Activated CD4-positive, alpha-beta T cell treated with anti-CD3 and anti-CD28 coated beads, Interleukin-2, amount 10 ng/mL, durations not matched to agents 24 days and 14 days (primary cell): Measurements from ENCODE around the gene KRT86. TPM values are rescaled to one million over a fixed set of nuclear protein-coding genes. Genes with fewer than 3 reads are reported as not detected.
"Not testable (repeated sequence)": the region's sequence is repeated elsewhere in the genome, so short reads cannot be mapped to it uniquely, and the experiment has no call there.

ENCODE experiments used
- DNase-seq: peaks from one replicate; pipeline ENCODE4 v3.0.0; 2022
- H3K27ac Mint-ChIP-seq: one replicate; pipeline ENCODE4 v1.8.0; 2022; ENCODE audit warnings: mild to moderate bottlenecking, mixed read lengths
- H3K27me3 Mint-ChIP-seq: one replicate; pipeline ENCODE4 v1.8.0; 2022; ENCODE audit warnings: mixed read lengths
- H3K36me3 Mint-ChIP-seq: one replicate; pipeline ENCODE4 v1.8.0; 2022; ENCODE audit warnings: low read depth, mild to moderate bottlenecking, mixed read lengths
- H3K4me1 Mint-ChIP-seq: one replicate; pipeline ENCODE4 v1.8.0; 2021; ENCODE audit warnings: mixed read lengths
- H3K4me3 Mint-ChIP-seq: one replicate; pipeline ENCODE4 v1.8.0; 2022; ENCODE audit warnings: mild to moderate bottlenecking, moderate library complexity, mixed read lengths
- H3K9me3 Mint-ChIP-seq: one replicate; pipeline ENCODE4 v1.8.0; 2021; ENCODE audit warnings: mixed read lengths
- intact Hi-C: fragments of 100-400 bp; cut with micrococcal nuclease; formaldehyde crosslinking; loops from one replicate; pipeline ENCODE4 v1.15.1; 2023
- total RNA-seq: library from RNA; stranded (reverse); gene quantifications from 2 replicates; pipeline ENCODE4 v1.2.3, GENCODE V29; 2022

The KRT86 gene
- total RNA-seq, 1 donor from 2014 or later = 0.44 TPM

GRCh38 chr12:52294803-52295202, 20.4 kb downstream of the KRT86 start:
- DNase-seq = no peak
- H3K4me3 Mint-ChIP-seq = no peak overlapping the region
- H3K27me3 Mint-ChIP-seq = peaks cover 53% of the 10 kb centered on the region
- H3K36me3 Mint-ChIP-seq = no peaks in the 10 kb centered on the region
- intact Hi-C loops = no loop called here
- H3K27ac Mint-ChIP-seq = no peak overlapping the region
- H3K9me3 Mint-ChIP-seq = no peaks in the 10 kb centered on the region
- no peaks in the 10 kb centered on the region for H3K4me1 Mint-ChIP-seq

GRCh38 chr12:52295663-52296062, 21.2 kb downstream of the KRT86 start:
- Mint-ChIP-seq H3K4me1 (no peaks in the 10 kb centered on the region), H3K27ac (no peak overlapping the region), H3K9me3 (no peaks in the 10 kb centered on the region), H3K4me3 (no peak overlapping the region), H3K27me3 (peaks cover 54% of the 10 kb centered on the region), H3K36me3 (no peaks in the 10 kb centered on the region)
- intact Hi-C loops = no loop called here
- no peak for DNase-seq

- Mint-ChIP-seq H3K4me3 (no peak overlapping the region), H3K9me3 (no peaks in the 10 kb centered on the region), H3K4me1 (no peaks in the 10 kb centered on the region), H3K27ac (no peak overlapping the region), H3K27me3 (peaks cover 49% of the 10 kb centered on the region), H3K36me3 (no peaks in the 10 kb centered on the region)
- intact Hi-C loops = no loop called here
- DNase-seq = no peak
Observed at GRCh38 chr12:52296572-52297215, 22.2 kb downstream of the KRT86 start.

GRCh38 chr12:52298677-52299190, 24.3 kb downstream of the KRT86 start:
- H3K9me3 Mint-ChIP-seq = no peaks in the 10 kb centered on the region
- H3K4me3 Mint-ChIP-seq = no peak overlapping the region
- intact Hi-C loops = no loop called here
- no peaks in the 10 kb centered on the region for H3K4me1 Mint-ChIP-seq
- H3K36me3 Mint-ChIP-seq = no peaks in the 10 kb centered on the region
- no peak overlapping the region for H3K27ac Mint-ChIP-seq
- no peak for DNase-seq
- peaks cover 36% of the 10 kb centered on the region for H3K27me3 Mint-ChIP-seq

- Mint-ChIP-seq H3K36me3 (no peaks in the 10 kb centered on the region), H3K4me1 (peaks cover 14% of the 10 kb centered on the region), H3K27ac (no peak overlapping the region), H3K9me3 (no peaks in the 10 kb centered on the region), H3K27me3 (peaks cover 28% of the 10 kb centered on the region), H3K4me3 (no peak overlapping the region)
- no peak for DNase-seq
- intact Hi-C loops = no loop called here
Observed at GRCh38 chr12:52300796-52301691, 26.6 kb downstream of the KRT86 start.

GRCh38 chr12:52301721-52302120, 27.3 kb downstream of the KRT86 start:
- intact Hi-C loops, H3K36me3 Mint-ChIP-seq, H3K27ac Mint-ChIP-seq, H3K9me3 Mint-ChIP-seq, DNase-seq, H3K4me3 Mint-ChIP-seq: not testable (repeated sequence)
- Mint-ChIP-seq H3K27me3 (peaks cover 32% of the 10 kb centered on the region), H3K4me1 (peaks cover 14% of the 10 kb centered on the region)

GRCh38 chr12:52302242-52302914, 27.9 kb downstream of the KRT86 start:
- H3K9me3 Mint-ChIP-seq, H3K4me3 Mint-ChIP-seq, H3K27ac Mint-ChIP-seq, intact Hi-C loops, DNase-seq, H3K36me3 Mint-ChIP-seq: not testable (repeated sequence)
- Mint-ChIP-seq H3K27me3 (peaks cover 33% of the 10 kb centered on the region), H3K4me1 (peaks cover 14% of the 10 kb centered on the region)

- H3K9me3 Mint-ChIP-seq, H3K27ac Mint-ChIP-seq, intact Hi-C loops, H3K36me3 Mint-ChIP-seq, H3K4me3 Mint-ChIP-seq: not testable (repeated sequence)
- peak; percentile 73 for DNase-seq
- peaks cover 35% of the 10 kb centered on the region for H3K27me3 Mint-ChIP-seq
- H3K4me1 Mint-ChIP-seq = peaks cover 21% of the 10 kb centered on the region
Observed at GRCh38 chr12:52304941-52305411, 30.5 kb downstream of the KRT86 start.

- no peak for DNase-seq
- H3K9me3 Mint-ChIP-seq = no peaks in the 10 kb centered on the region
- peaks cover 45% of the 10 kb centered on the region for H3K27me3 Mint-ChIP-seq
- no peak overlapping the region for H3K27ac Mint-ChIP-seq
- H3K4me1 Mint-ChIP-seq = peaks cover 21% of the 10 kb centered on the region
- intact Hi-C loops = no loop called here
- peaks cover 3% of the 10 kb centered on the region for H3K36me3 Mint-ChIP-seq
- no peak overlapping the region for H3K4me3 Mint-ChIP-seq
Observed at GRCh38 chr12:52305921-52306705, 31.7 kb downstream of the KRT86 start.

GRCh38 chr12:52306731-52307130, 32.3 kb downstream of the KRT86 start:
- H3K9me3 Mint-ChIP-seq = no peaks in the 10 kb centered on the region
- intact Hi-C loops = no loop called here
- H3K27ac Mint-ChIP-seq = no peak overlapping the region
- H3K27me3 Mint-ChIP-seq = peaks cover 51% of the 10 kb centered on the region
- peaks cover 3% of the 10 kb centered on the region for H3K36me3 Mint-ChIP-seq
- H3K4me3 Mint-ChIP-seq = no peak overlapping the region
- H3K4me1 Mint-ChIP-seq = peaks cover 21% of the 10 kb centered on the region
- no peak for DNase-seq

- Mint-ChIP-seq H3K9me3 (no peaks in the 10 kb centered on the region), H3K36me3 (peaks cover 3% of the 10 kb centered on the region), H3K4me3 (peak overlapping the region; percentile 73), H3K27me3 (peaks cover 63% of the 10 kb centered on the region), H3K4me1 (peaks cover 21% of the 10 kb centered on the region), H3K27ac (no peak overlapping the region)
- peak; percentile 83 for DNase-seq
- intact Hi-C loops = no loop called here
Observed at GRCh38 chr12:52307836-52308805, 33.7 kb downstream of the KRT86 start.

- Mint-ChIP-seq H3K36me3 (peaks cover 3% of the 10 kb centered on the region), H3K27ac (no peak overlapping the region)
Observed at GRCh38 chr12:52308806-52309425, 34.5 kb downstream of the KRT86 start.

More at GRCh38 chr12:52308806-52309425, 34.5 kb downstream of the KRT86 start:
- Mint-ChIP-seq H3K4me1 (peaks cover 21% of the 10 kb centered on the region), H3K4me3 (peak overlapping the region; percentile 73), H3K27me3 (peaks cover 69% of the 10 kb centered on the region), H3K9me3 (no peaks in the 10 kb centered on the region)
- DNase-seq = no peak
- intact Hi-C loops = no loop called here
